ENCODE measurements around the gene HOXA4.

The HOXA4 gene

DNA sequence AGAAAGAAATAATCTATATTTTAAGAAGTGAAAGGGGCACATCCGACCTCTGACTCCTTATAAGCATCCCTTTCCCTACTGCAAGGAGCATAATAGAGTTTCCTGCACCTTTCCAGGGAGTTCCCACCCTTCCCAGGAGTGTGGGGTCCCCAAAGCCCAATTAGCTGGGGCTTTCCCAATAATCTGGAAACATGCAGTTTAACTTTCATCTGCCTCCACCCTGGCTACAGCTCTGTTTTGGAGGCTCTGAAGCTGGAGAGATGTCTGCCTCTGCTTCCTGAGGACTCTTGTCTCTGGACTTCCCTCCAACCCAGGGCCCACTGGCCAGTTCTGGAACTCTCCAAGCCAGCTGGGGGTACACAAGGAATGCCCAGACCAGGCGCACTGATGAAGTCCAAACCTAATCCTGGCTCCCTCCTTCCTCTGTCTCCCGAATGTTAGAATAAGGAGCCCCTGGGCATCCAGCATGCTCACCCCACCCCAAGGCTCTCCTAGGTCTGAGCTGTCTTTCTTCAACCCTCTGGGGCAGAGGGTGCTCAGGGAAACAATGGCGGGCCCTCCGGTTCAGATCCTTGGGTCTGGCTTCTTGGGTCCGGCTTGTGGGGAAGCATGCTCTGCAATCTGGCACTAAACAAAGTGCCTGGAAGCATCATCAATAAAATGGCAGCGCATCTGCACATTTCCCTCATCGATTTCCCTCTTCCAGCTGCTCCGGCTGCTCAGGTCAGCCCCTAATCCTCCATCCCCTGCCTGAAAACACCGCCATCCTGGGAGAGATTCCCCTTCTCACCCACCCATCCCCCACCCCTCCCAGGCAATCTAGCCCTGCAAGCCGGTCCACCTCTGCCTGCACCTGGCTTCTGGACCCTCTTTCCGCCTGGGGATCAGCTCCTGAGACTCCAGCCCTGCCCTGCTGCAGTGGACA lies 13.3 kb downstream of the HOXA4 start:
- Histone ChIP-seq H3K4me3 (ENCODE audit: low read length) (no peak overlapping the region), H3K79me1 (ENCODE audit: low read length) (no peaks in the 10 kb centered on the region), H3K18ac (ENCODE audit: low read length) (no peak overlapping the region), H3K56ac (ENCODE audit: low read length) (no peak overlapping the region), H4K5ac (ENCODE audit: low read length) (no peak overlapping the region), H2AK5ac (ENCODE audit: low read length) (no peak overlapping the region), H3K4me1 (ENCODE audit: control insufficient read depth, low read depth, low read length) (no peaks in the 10 kb centered on the region), H3K27me3 (ENCODE audit: insufficient read depth, low read length, poor library complexity) (peaks cover 87% of the 10 kb centered on the region), H3K27ac (ENCODE audit: low read depth, low read length) (no peak overlapping the region), H2BK5ac (ENCODE audit: low read length) (no peak overlapping the region), H2BK120ac (ENCODE audit: low read depth, low read length) (no peak overlapping the region), H3K79me2 (ENCODE audit: control insufficient read depth, insufficient read depth, low read length) (no peaks in the 10 kb centered on the region), H4K8ac (ENCODE audit: low read depth, low read length) (no peak overlapping the region), H3K36me3 (ENCODE audit: control insufficient read depth, insufficient read depth, low read length) (no peaks in the 10 kb centered on the region), H3K4ac (ENCODE audit: low read depth, low read length) (no peak overlapping the region), H3K23ac (ENCODE audit: low read length) (no peak overlapping the region), H3K9ac (ENCODE audit: low read length) (no peak overlapping the region), H3K4me2 (ENCODE audit: low read length) (no peak overlapping the region), H2BK15ac (replicated peaks; ENCODE audit: low read depth) (no peak overlapping the region)
- no CpG with 5 or more reads among the region's 12 CpGs for WGBS (ENCODE audit: extremely low coverage, insufficient coverage, low lambda C conversion rate)
- no peak for DNase-seq

DNA sequence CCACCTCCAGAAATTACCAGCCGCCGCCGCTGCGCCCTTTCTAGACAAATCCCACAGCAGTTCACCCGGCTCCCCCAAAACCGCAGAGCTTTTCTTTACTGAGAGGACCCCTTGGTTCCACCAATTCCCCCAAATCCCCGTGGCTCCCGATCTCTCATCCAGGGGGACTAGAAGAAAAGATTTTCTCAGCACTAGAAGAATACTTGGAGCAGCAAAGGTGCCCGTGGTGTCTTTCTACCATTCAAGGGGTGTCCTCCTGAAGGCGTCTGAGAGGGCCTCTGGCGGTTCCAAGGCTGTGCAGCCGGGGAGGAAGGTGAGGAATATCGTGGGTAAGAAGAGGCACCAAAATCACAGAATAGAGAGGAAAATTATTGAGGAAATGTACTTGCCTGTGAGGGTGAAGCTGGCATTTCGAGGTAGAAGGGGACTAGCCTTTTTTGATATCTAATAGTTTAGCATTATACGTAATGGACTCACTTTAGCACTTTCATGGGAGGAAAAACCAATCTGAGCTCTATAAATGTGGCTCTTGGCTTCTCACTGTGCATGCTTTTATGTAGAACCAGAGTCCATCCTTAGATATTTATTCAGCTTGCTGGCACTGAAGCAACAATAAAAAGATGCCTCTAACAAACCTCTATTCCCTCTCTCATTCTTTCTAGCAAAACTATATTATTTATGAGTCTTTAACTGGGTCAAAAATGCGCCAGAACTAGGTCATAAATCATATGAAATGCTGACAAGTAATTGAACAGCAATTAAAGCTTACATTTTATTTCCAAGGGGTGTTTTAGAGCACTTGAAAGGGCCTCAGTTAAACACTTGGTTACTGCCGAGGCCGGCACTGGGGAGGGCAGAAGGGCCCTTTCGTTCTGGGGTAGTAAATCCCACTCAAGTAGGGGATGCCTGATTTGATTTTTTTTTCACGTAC lies 14.3 kb downstream of the HOXA4 start:
- no peaks in the 10 kb centered on the region for H3K4me1 ChIP-seq (ENCODE audit: control insufficient read depth, low read depth, low read length)
- H3K79me1 ChIP-seq (ENCODE audit: low read length) = no peaks in the 10 kb centered on the region
- no CpG with 5 or more reads among the region's 20 CpGs for WGBS (ENCODE audit: extremely low coverage, insufficient coverage, low lambda C conversion rate)
- H2BK120ac ChIP-seq (ENCODE audit: low read depth, low read length) = no peak overlapping the region
- no peaks in the 10 kb centered on the region for H3K36me3 ChIP-seq (ENCODE audit: control insufficient read depth, insufficient read depth, low read length)
- DNase-seq = no peak
- no peak overlapping the region for H4K8ac ChIP-seq (ENCODE audit: low read depth, low read length)
- no peak overlapping the region for H3K4ac ChIP-seq (ENCODE audit: low read depth, low read length)
- H3K56ac ChIP-seq (ENCODE audit: low read length) = no peak overlapping the region
- peaks cover 86% of the 10 kb centered on the region for H3K27me3 ChIP-seq (ENCODE audit: insufficient read depth, low read length, poor library complexity)
- no peak overlapping the region for H3K18ac ChIP-seq (ENCODE audit: low read length)
- H4K5ac ChIP-seq (ENCODE audit: low read length) = no peak overlapping the region
- no peak overlapping the region for H2BK5ac ChIP-seq (ENCODE audit: low read length)
- no peak overlapping the region for H3K4me2 ChIP-seq (ENCODE audit: low read length)
- no peak overlapping the region for H3K27ac ChIP-seq (ENCODE audit: low read depth, low read length)
- H3K79me2 ChIP-seq (ENCODE audit: control insufficient read depth, insufficient read depth, low read length) = no peaks in the 10 kb centered on the region
- H3K4me3 ChIP-seq (ENCODE audit: low read length) = no peak overlapping the region
- no peak overlapping the region for H2BK15ac ChIP-seq (replicated peaks; ENCODE audit: low read depth)
- H3K9ac ChIP-seq (ENCODE audit: low read length) = no peak overlapping the region
- no peak overlapping the region for H3K23ac ChIP-seq (ENCODE audit: low read length)
- H2AK5ac ChIP-seq (ENCODE audit: low read length) = no peak overlapping the region

DNA sequence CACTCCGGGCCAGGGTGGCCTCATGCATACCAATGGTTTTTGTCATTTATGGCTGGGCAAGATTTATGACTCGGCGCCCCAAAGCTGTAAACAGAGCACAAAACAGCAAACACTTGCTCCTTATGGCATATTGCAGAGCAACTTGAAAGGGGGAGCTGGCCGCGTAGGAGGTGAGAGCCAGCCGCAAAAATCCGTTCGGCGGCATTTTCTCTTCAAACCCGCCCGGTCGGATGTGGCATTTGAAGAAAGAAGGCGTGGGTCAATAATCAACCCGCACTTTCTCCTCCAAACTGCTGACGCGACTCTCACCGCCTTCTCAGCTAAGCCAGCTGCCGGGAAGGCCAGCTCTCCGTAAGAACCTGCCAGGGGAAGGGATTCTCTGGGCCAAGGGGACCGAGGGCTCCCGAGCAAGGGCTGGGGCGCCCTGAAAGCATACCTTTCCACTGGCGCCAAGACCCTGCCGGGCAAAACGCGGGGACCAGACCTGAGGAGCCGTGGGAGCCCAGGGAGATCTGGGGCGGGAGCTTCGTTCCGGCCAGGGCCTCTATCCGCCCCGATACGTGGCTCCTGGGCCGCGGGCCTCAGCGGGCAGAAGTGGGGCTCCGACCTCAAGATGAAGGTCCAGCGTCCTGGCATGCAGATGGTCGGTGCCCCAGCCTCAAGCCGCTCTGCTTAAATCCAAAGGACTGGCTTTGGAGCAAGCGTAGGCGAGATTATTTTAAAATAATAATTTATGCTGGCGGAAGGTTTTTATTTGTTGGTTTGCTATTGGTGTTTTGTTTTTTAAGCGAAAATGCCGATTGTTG lies 15.1 kb downstream of the HOXA4 start:
- Histone ChIP-seq H3K56ac (ENCODE audit: low read length) (no peak overlapping the region), H3K9ac (ENCODE audit: low read length) (no peak overlapping the region), H2BK5ac (ENCODE audit: low read length) (no peak overlapping the region), H3K4ac (ENCODE audit: low read depth, low read length) (no peak overlapping the region), H3K4me1 (ENCODE audit: control insufficient read depth, low read depth, low read length) (no peaks in the 10 kb centered on the region), H3K36me3 (ENCODE audit: control insufficient read depth, insufficient read depth, low read length) (no peaks in the 10 kb centered on the region), H2BK15ac (replicated peaks; ENCODE audit: low read depth) (no peak overlapping the region), H3K27me3 (ENCODE audit: insufficient read depth, low read length, poor library complexity) (peaks cover 86% of the 10 kb centered on the region), H3K79me1 (ENCODE audit: low read length) (no peaks in the 10 kb centered on the region), H2AK5ac (ENCODE audit: low read length) (no peak overlapping the region), H3K79me2 (ENCODE audit: control insufficient read depth, insufficient read depth, low read length) (no peaks in the 10 kb centered on the region), H4K8ac (ENCODE audit: low read depth, low read length) (no peak overlapping the region), H4K5ac (ENCODE audit: low read length) (no peak overlapping the region), H3K4me2 (ENCODE audit: low read length) (no peak overlapping the region), H3K27ac (ENCODE audit: low read depth, low read length) (no peak overlapping the region), H3K23ac (ENCODE audit: low read length) (no peak overlapping the region), H2BK120ac (ENCODE audit: low read depth, low read length) (no peak overlapping the region), H3K4me3 (ENCODE audit: low read length) (no peak overlapping the region), H3K18ac (ENCODE audit: low read length) (no peak overlapping the region)
- DNase-seq = peak; percentile 64
- no CpG with 5 or more reads among the region's 45 CpGs for WGBS (ENCODE audit: extremely low coverage, insufficient coverage, low lambda C conversion rate)

DNA sequence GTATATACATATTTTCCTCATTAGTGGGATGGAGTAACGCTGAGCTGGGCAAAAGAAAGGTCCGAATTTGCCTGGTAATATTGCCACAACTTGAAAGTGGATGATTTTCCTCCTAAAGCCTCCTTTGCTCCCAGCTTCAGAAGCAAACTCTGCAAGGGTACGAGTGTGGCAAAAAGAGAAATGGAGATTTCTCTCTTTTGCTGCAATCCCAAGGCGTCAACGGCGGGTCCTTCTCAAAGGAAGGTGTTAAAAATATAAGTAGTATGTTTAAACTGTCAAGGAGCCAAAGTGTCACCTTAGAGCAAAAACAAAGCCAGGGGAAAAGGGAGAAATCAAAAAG lies 15.7 kb downstream of the HOXA4 start:
- peaks cover 88% of the 10 kb centered on the region for H3K27me3 ChIP-seq (ENCODE audit: insufficient read depth, low read length, poor library complexity)
- no peak overlapping the region for H3K23ac ChIP-seq (ENCODE audit: low read length)

DNA sequence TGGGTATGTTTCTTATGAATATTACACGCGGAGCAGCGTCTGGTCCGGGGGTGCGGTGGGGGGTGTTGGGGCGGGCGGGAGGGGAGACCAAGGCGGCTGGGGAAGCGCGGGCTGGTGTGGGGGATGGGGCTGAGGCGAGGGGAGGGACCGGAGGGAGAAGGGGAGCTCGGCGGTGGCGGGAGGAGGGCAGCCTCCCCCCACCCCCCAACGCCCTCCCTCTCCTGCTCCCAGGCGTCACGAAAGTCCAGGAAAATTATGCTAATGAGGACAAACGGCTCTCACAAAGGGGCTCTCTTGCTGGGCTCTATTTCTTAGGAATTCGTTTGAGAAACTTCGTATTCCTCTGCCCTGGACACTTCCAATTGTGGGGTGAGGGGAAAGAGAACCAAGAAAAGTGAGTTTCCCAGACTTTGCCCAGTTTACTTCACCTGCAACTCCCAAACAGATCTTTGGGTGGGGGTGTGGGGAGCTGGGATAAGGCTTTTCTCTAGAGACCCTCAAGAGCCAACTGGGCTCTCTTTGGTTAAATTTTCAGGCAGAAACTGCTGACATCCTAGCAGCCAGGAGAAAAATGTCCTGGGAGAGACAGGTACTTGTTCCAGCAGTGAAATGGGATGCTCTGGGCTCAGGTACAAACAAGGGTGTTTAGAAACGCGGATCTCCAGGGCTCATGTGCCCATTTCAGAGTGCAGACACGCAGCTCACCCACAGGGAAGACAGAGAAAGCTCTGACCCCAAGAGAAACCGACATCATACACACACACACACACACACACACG lies 16.4 kb downstream of the HOXA4 start:
- WGBS (ENCODE audit: extremely low coverage, insufficient coverage, low lambda C conversion rate) = no CpG with 5 or more reads among the region's 26 CpGs

More for the DNA sequence above, 15.7 kb downstream of the HOXA4 start:
- Histone ChIP-seq H2BK5ac (ENCODE audit: low read length) (no peak overlapping the region), H2BK15ac (replicated peaks; ENCODE audit: low read depth) (no peak overlapping the region), H3K18ac (ENCODE audit: low read length) (no peak overlapping the region), H4K5ac (ENCODE audit: low read length) (no peak overlapping the region), H3K27ac (ENCODE audit: low read depth, low read length) (no peak overlapping the region), H2BK120ac (ENCODE audit: low read depth, low read length) (no peak overlapping the region), H3K56ac (ENCODE audit: low read length) (no peak overlapping the region), H3K36me3 (ENCODE audit: control insufficient read depth, insufficient read depth, low read length) (no peaks in the 10 kb centered on the region), H3K4me3 (ENCODE audit: low read length) (no peak overlapping the region), H3K4me1 (ENCODE audit: control insufficient read depth, low read depth, low read length) (no peaks in the 10 kb centered on the region), H3K9ac (ENCODE audit: low read length) (no peak overlapping the region), H3K79me2 (ENCODE audit: control insufficient read depth, insufficient read depth, low read length) (no peaks in the 10 kb centered on the region), H2AK5ac (ENCODE audit: low read length) (no peak overlapping the region), H3K79me1 (ENCODE audit: low read length) (no peaks in the 10 kb centered on the region), H4K8ac (ENCODE audit: low read depth, low read length) (no peak overlapping the region), H3K4me2 (ENCODE audit: low read length) (no peak overlapping the region), H3K4ac (ENCODE audit: low read depth, low read length) (no peak overlapping the region)
- DNase-seq = no peak
- no CpG with 5 or more reads among the region's 6 CpGs for WGBS (ENCODE audit: extremely low coverage, insufficient coverage, low lambda C conversion rate)

More for the DNA sequence above, 16.4 kb downstream of the HOXA4 start:
- no peak overlapping the region for H3K4me3 ChIP-seq (ENCODE audit: low read length)
- H3K36me3 ChIP-seq (ENCODE audit: control insufficient read depth, insufficient read depth, low read length) = no peaks in the 10 kb centered on the region
- H4K5ac ChIP-seq (ENCODE audit: low read length) = no peak overlapping the region
- H2AK5ac ChIP-seq (ENCODE audit: low read length) = no peak overlapping the region
- no peak overlapping the region for H3K23ac ChIP-seq (ENCODE audit: low read length)
- H3K9ac ChIP-seq (ENCODE audit: low read length) = no peak overlapping the region
- H3K79me2 ChIP-seq (ENCODE audit: control insufficient read depth, insufficient read depth, low read length) = no peaks in the 10 kb centered on the region
- no peak overlapping the region for H3K27ac ChIP-seq (ENCODE audit: low read depth, low read length)
- H2BK15ac ChIP-seq (replicated peaks; ENCODE audit: low read depth) = no peak overlapping the region
- no peak overlapping the region for H3K56ac ChIP-seq (ENCODE audit: low read length)
- peaks cover 88% of the 10 kb centered on the region for H3K27me3 ChIP-seq (ENCODE audit: insufficient read depth, low read length, poor library complexity)
- no peaks in the 10 kb centered on the region for H3K79me1 ChIP-seq (ENCODE audit: low read length)
- no peak overlapping the region for H2BK120ac ChIP-seq (ENCODE audit: low read depth, low read length)
- DNase-seq = no peak
- no peak overlapping the region for H3K4ac ChIP-seq (ENCODE audit: low read depth, low read length)
- no peak overlapping the region for H4K8ac ChIP-seq (ENCODE audit: low read depth, low read length)
- no peaks in the 10 kb centered on the region for H3K4me1 ChIP-seq (ENCODE audit: control insufficient read depth, low read depth, low read length)
- H3K18ac ChIP-seq (ENCODE audit: low read length) = no peak overlapping the region
- no peak overlapping the region for H3K4me2 ChIP-seq (ENCODE audit: low read length)
- H2BK5ac ChIP-seq (ENCODE audit: low read length) = no peak overlapping the region

Measured in mesendoderm (in vitro differentiated cells).